Body of pancreas (tissue), 4 donors: Measurements from ENCODE around the gene HEYL.

ENCODE experiments used
- CTCF ChIP-seq, 7 experiments: fragments of 450-650 bp in 4 of 7; fragments of 200-600 bp in 3 of 7; sonication (generic) in 3 of 7; IDR thresholded peaks; one replicate each; pipeline ENCODE4 v1.5.1; 2016 to 2019; ENCODE audit warnings: antibody characterized with exemption in 7 of 7
- POLR2A ChIP-seq, 3 donors: fragments of 450-650 bp; IDR thresholded peaks; one replicate each; pipeline ENCODE4 v1.6.1; 2016; ENCODE audit warnings: antibody characterized with exemption in 3 of 3, mild to moderate bottlenecking in 2 of 3

- no peak for TF ChIP-seq CTCF (IDR thresholded peaks at IDR 0.05)
- TF ChIP-seq POLR2A (IDR thresholded peaks at IDR 0.05), result no peak
These were observed 3.6 kb downstream of the HEYL start for GRCh38 chr1:39635871-39636210.
